Cardiac fibroblast (primary cell): Measurements from ENCODE around the gene BAIAP2L1.

Experiments
- DNase-seq, 2 donors: peaks; one replicate each; pipeline versions ENCODE4 v3.0.0 to v3.0.0-alpha.2; 2010; ENCODE audit warnings: low read depth in 2 of 2
- H3K4me3 ChIP-seq, 2 donors: replicated peaks in 1 of 2; 1 replicate in 1 of 2; 2 replicates in 1 of 2; pipeline ENCODE4 v1.5.1; 2011; ENCODE audit warnings: low read depth in 2 of 2, low read length in 2 of 2, mild to moderate bottlenecking in 2 of 2, moderate library complexity in 1 of 2
- CTCF ChIP-seq: IDR thresholded peaks from one replicate; pipeline ENCODE4 v1.5.1; 2011; ENCODE audit warnings: low read depth, mild to moderate bottlenecking, low read length, inconsistent platforms

The BAIAP2L1 gene

DNA sequence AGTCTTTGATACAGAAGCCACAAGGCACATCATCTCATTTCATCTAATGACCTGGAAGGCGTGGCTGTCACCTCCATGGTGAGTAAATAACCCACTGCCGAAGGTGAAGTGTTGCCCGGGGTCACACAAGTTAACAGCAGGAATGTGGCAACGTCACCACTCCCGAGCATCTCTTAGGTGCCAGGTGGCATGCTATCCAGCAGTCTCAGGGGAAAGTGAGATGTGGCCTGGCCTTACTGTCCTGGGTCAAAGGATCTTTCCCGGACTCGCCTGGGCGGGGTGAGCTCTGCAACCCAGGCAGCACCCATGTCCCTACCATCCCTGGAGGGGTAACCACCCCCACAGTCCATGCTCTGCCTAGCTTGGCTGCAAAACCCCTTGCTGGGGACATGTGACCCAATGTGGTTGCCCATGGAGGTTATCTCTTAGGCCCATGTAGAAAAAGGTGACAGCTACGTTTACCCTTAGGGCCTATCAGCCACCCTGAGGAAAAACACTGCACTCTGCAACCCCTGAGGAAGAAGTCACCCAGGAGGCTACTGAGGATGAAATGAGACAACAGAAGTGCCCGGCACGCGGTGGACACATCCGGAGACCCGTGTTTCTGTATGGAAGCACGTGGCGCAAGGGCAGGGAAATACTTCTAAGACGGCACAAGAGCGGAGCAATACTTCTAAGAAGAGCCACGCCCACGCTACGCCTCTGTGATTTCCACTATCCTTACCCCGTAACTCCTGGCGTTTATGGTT is 52.0 kb downstream of the BAIAP2L1 start:
- no peak for TF ChIP-seq CTCF
- DNase-seq: no peak
- H3K4me3 ChIP-seq: no peak overlapping the region

- DNase-seq: no peak
- TF ChIP-seq CTCF: no peak
Observed at GRCh38 chr7:98346515-98347069, 54.3 kb downstream of the BAIAP2L1 start.

DNA sequence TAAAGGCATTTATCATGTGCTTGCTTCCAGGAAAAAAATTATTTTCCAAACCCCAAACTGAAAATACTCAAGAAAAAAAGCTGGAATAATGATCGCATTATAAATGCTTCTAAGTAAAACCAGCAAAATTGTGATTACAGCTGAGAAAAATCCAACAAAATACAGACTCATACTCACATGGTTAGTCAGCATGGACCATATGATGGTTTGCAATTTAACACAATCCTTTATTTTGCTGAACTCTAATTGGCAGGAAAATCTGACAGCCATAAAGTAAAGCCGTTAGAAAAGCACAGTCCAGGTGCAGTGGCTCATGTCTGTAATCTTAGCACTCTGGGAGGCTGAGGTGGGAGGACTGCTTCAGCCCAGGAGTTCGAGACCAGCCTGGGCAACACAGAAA is 59.8 kb downstream of the BAIAP2L1 start:
- no peak for TF ChIP-seq CTCF
- peak in 1 of 2 donors; percentile 57 for DNase-seq
- no peak overlapping the region for H3K4me3 ChIP-seq

More at GRCh38 chr7:98346515-98347069, 54.3 kb downstream of the BAIAP2L1 start:
- no peak overlapping the region for H3K4me3 ChIP-seq

GRCh38 chr7:98339043-98339442 is 61.8 kb downstream of the BAIAP2L1 start:
- H3K4me3 ChIP-seq: no peak overlapping the region
- DNase-seq: no peak
- no peak for TF ChIP-seq CTCF

GRCh38 chr7:98338441-98338840 is 62.4 kb downstream of the BAIAP2L1 start:
- H3K4me3 ChIP-seq: no peak overlapping the region
- no peak for TF ChIP-seq CTCF
- DNase-seq: no peak

- no peak overlapping the region for H3K4me3 ChIP-seq
- DNase-seq: no peak
- no peak for TF ChIP-seq CTCF
Observed at GRCh38 chr7:98335411-98335977, 65.4 kb downstream of the BAIAP2L1 start.
